ENCODE measurements around the gene ZNF689. TPM values are rescaled to one million over a fixed set of nuclear protein-coding genes. Genes with fewer than 3 reads are reported as not detected.

ZNF689 gene
- total RNA-seq, 4 donors from 2014 or later: 7.8 to 11.7 (median 10.0) TPM

DNA sequence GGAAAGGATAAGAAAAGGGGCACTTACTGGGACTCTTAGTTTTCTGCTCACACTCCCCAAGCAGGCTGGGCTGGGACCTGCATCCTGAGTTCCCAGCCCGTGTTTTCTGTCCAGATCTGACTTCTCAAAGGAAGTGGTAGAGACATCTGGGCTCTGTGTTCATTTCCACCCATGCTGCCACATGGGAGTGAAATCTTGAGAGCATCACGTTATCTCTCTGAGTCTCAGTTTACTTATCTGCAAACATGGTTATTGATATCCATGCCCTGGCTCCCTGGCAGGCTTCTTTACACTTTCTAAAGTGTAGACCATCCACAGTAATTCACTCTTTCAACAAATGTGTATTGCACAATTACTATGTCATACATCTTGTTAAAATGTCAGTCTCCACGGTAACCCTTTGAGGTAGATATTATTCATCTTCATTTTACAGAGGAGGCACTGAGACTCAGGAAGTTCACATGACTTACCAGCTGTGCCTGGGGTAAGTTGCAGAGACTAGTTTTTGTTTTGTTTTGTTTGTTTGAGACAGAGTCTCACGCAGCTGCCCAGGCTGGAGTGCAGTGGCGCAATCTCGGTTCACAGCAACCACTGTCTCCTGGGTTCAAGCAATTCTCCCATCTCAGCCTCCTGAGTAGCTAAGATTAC lies 42.1 kb downstream of the ZNF689 start:
- DNase-seq (ENCODE audit: low spot score in 2 of 2): no peak
- H3K4me1 ChIP-seq: peaks cover 0 to 26% (median 19%) of the 10 kb centered on the region in 4 donors
- 63 to 67% methylated on average over 6 of the region's 6 CpGs for WGBS, 2 donors
- no peaks in the 10 kb centered on the region for H3K9me3 ChIP-seq
- peaks cover 0 to 3% (median 0%) of the 10 kb centered on the region in 3 donors for H3K36me3 ChIP-seq
- TF ChIP-seq POLR2A (IDR thresholded peaks at IDR 0.05) (no peak), EP300 (IDR thresholded peaks at IDR 0.05) (no peak)
- TF ChIP-seq, protein P1, sequence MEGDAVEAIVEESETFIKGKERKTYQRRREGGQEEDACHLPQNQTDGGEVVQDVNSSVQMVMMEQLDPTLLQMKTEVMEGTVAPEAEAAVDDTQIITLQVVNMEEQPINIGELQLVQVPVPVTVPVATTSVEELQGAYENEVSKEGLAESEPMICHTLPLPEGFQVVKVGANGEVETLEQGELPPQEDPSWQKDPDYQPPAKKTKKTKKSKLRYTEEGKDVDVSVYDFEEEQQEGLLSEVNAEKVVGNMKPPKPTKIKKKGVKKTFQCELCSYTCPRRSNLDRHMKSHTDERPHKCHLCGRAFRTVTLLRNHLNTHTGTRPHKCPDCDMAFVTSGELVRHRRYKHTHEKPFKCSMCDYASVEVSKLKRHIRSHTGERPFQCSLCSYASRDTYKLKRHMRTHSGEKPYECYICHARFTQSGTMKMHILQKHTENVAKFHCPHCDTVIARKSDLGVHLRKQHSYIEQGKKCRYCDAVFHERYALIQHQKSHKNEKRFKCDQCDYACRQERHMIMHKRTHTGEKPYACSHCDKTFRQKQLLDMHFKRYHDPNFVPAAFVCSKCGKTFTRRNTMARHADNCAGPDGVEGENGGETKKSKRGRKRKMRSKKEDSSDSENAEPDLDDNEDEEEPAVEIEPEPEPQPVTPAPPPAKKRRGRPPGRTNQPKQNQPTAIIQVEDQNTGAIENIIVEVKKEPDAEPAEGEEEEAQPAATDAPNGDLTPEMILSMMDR (IDR thresholded peaks at IDR 0.05): no peak
- H3K27ac ChIP-seq: no peak overlapping the region
- H3K27me3 ChIP-seq: no peaks in the 10 kb centered on the region
- H3K4me3 ChIP-seq: no peak overlapping the region

DNA sequence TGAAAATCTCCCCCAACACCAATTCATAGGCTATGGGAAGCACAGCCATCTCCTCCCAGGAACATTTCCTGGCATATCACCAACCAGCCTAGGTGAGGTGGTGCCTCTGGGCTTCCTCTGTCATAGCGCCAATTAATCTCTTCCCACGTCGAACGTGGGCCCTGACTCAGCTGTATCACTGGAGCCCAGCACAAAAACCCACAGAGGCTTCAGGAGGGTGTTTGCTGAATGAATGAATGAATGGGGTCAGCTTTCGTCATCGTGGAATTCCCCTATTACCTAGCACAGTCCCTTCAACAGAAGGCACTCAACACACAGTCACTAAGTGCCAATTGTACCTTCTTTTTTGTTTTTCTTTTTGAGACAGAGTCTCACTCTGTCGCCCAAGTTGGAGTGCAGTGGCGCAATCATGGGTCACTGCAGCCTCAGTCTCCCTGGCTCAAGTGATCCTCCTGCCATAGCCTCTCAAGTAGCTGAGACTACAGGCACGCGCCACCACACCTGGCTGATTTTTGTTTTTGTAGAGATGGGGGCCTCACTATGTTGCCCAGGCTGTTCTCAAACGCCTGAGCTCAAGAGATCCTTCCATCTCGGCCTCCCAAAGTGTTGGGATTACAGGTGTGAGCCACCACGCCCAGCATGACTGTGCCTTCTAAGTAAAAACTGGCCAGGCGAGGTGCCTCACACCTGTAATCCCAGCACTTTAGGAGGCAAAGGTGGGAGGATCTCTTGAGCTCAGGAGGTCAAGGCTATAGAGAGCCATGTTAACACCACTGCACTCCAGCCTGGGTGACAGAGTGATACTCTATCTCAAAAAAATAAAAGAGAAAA lies 42.8 kb downstream of the ZNF689 start:
- Histone ChIP-seq H3K27me3 (no peaks in the 10 kb centered on the region), H3K4me1 (peaks cover 0 to 22% (median 16%) of the 10 kb centered on the region in 4 donors), H3K9me3 (no peaks in the 10 kb centered on the region), H3K4me3 (no peak overlapping the region), H3K27ac (no peak overlapping the region), H3K36me3 (peaks cover 0 to 3% (median 0%) of the 10 kb centered on the region in 3 donors)
- DNase-seq (ENCODE audit: low spot score in 2 of 2): no peak
- TF ChIP-seq POLR2A (IDR thresholded peaks at IDR 0.05): no peak
- TF ChIP-seq, protein P1 (IDR thresholded peaks at IDR 0.05): no peak
- no peak for TF ChIP-seq EP300 (IDR thresholded peaks at IDR 0.05)
- WGBS, 2 donors: 81 to 90% methylated on average over 14 of the region's 14 CpGs

DNA sequence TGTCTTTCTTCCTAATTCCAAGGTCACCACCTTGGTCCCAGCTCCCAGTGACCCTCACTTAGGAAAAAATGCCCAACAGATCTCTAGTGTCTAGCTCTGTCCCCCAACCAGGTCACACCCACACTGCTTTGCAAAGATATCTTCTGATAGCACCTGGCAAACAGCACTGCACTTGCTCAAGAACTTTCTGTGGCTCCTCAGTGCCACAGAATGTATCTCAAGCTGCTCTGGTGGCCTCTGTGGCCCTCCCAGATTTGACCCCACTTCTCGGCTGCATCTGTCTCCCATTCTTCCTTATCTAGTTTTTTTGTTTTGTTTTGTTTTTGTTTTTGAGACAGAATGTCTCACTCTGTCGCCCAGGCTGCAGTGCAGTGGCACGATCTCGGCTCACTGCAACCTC lies 43.7 kb downstream of the ZNF689 start:
- peaks cover 0 to 3% (median 0%) of the 10 kb centered on the region in 3 donors for H3K36me3 ChIP-seq
- H3K4me3 ChIP-seq: no peak overlapping the region
- H3K27ac ChIP-seq: no peak overlapping the region
- TF ChIP-seq POLR2A (IDR thresholded peaks at IDR 0.05) (no peak), EP300 (IDR thresholded peaks at IDR 0.05) (no peak)
- TF ChIP-seq, protein P1 (IDR thresholded peaks at IDR 0.05): no peak
- no peak for DNase-seq (ENCODE audit: low spot score in 2 of 2)
- peaks cover 0 to 18% (median 13%) of the 10 kb centered on the region in 4 donors for H3K4me1 ChIP-seq
- H3K9me3 ChIP-seq: no peaks in the 10 kb centered on the region
- WGBS, 2 donors: 88 to 90% methylated on average over 4 of the region's 4 CpGs
- H3K27me3 ChIP-seq: no peaks in the 10 kb centered on the region

DNA sequence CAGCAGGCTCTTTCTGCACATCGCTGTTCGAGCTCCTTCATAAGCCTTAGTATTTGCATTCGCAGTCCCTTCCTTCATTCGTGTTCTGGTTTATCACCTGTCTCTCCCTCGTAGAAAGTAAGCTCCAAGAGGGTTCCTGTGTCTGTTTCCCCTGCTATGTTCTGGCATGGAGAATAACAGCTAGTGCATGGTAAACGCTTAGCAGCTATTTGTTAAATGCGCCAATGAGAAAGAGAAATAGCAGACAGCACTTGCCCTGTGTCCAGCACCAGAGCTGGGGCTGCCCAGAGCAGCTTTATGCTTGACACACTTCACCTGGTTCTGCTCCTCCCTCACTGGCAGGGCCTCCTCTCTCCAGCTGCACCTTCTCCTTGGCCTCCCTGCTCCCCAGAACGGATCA lies 44.2 kb downstream of the ZNF689 start:
- H3K4me3 ChIP-seq: no peak overlapping the region
- H3K27ac ChIP-seq: no peak overlapping the region
- no peaks in the 10 kb centered on the region for H3K9me3 ChIP-seq
- H3K36me3 ChIP-seq: peaks cover 0 to 3% (median 0%) of the 10 kb centered on the region in 3 donors
- WGBS, 2 donors: 68 to 78% methylated on average over 8 of the region's 8 CpGs
- no peak for DNase-seq (ENCODE audit: low spot score in 2 of 2)
- H3K27me3 ChIP-seq: no peaks in the 10 kb centered on the region
- peaks cover 0 to 18% (median 15%) of the 10 kb centered on the region in 4 donors for H3K4me1 ChIP-seq
- TF ChIP-seq EP300 (IDR thresholded peaks at IDR 0.05): no peak
- no peak for TF ChIP-seq POLR2A (IDR thresholded peaks at IDR 0.05)
- TF ChIP-seq, protein P1 (IDR thresholded peaks at IDR 0.05): no peak

DNA sequence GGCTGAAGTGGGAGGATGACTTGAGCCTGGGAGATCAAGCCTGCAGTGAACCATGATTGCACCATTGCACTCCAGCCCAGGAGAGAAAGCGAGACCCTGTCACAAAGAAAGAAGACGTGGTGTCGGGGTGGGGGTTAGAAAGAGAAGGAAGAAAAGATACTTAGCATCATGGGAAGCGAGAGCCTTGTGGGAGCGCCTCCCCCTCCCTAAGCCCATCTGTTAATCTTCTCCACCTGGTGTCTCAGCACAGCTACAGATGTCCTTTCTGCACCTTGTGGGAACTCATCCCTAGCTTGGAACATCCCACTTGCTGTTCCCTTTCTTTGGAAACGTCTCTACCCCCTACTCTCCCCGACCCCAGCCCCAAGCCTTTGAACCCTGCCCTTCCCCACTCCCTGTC lies 44.7 kb downstream of the ZNF689 start:
- Histone ChIP-seq H3K27ac (no peak overlapping the region), H3K27me3 (no peaks in the 10 kb centered on the region), H3K9me3 (no peaks in the 10 kb centered on the region), H3K4me3 (no peak overlapping the region), H3K4me1 (peaks cover 0 to 15% (median 10%) of the 10 kb centered on the region in 4 donors), H3K36me3 (peaks cover 0 to 3% (median 0%) of the 10 kb centered on the region in 3 donors)
- no peak for DNase-seq (ENCODE audit: low spot score in 2 of 2)
- WGBS, 2 donors: 68 to 73% methylated on average over 7 of the region's 7 CpGs
- no peak for TF ChIP-seq EP300 (IDR thresholded peaks at IDR 0.05)
- no peak for TF ChIP-seq POLR2A (IDR thresholded peaks at IDR 0.05)
- TF ChIP-seq, protein P1 (IDR thresholded peaks at IDR 0.05): no peak

Measured in tibial nerve (tissue), 4 donors.